Hindlimb muscle (tissue), 1 donor: ENCODE results near the gene PACC1. TPM values are rescaled to one million over a fixed set of nuclear protein-coding genes. Genes with fewer than 3 reads are reported as not detected.
A peak's percentile ranks its signal among the peaks of the same experiment; 100 is the strongest.
"Not testable (repeated sequence)": the region's sequence is repeated elsewhere in the genome, so short reads cannot be mapped to it uniquely, and the experiment has no call there.

ENCODE experiments used
- DNase-seq: peaks from one replicate; pipeline ENCODE4 v3.0.0-alpha.2; 2013
- polyA plus RNA-seq: library from polyadenylated mRNA; unstranded; fragments of 120-200 nt; gene quantifications from one replicate; pipeline ENCODE4 v1.2.1, GENCODE V29; 2013; ENCODE audit not compliant: insufficient read length

The PACC1 gene
- polyA plus RNA-seq, 1 donor, result 6.5 TPM

- DNase-seq, result not testable (repeated sequence)
Observed at GRCh38 chr1:212395678-212396437, 18.8 kb downstream of the PACC1 start.

DNA sequence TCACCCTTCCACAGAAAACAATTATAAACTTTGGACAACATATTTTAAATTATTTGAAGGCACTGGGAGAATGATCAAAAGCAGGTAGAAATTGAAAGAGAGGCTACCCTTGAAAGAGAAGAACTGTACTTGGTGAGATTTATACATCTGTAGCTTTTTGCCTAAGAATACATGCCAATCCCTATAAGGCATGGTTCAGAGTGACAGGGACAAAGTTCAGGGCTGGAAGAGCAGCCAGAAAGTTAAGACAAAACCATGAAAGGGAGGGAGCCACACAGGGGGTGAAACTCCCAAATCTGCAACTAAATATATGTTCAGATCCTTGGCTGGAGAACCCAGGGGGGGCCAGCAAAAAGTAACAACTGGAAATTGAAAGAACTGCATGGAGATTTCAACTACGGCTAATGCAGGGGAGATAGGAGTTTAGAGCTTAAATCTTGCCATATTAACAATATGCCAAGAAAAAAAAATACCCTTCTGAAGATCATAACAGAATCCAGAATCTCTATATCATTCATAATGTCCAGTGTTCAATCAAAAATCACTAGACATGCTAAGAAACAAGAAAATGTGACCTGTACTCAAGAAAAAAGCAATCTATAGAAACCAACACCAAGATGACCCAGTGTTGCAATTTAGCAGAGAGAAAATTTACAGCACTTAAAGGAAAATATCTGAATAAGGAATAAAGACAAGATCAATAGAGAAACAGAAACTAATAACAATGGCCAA is 25.5 kb downstream of the PACC1 start:
- no peak for DNase-seq

- no peak for DNase-seq
Observed at GRCh38 chr1:212386029-212386428, 28.7 kb downstream of the PACC1 start.

DNA sequence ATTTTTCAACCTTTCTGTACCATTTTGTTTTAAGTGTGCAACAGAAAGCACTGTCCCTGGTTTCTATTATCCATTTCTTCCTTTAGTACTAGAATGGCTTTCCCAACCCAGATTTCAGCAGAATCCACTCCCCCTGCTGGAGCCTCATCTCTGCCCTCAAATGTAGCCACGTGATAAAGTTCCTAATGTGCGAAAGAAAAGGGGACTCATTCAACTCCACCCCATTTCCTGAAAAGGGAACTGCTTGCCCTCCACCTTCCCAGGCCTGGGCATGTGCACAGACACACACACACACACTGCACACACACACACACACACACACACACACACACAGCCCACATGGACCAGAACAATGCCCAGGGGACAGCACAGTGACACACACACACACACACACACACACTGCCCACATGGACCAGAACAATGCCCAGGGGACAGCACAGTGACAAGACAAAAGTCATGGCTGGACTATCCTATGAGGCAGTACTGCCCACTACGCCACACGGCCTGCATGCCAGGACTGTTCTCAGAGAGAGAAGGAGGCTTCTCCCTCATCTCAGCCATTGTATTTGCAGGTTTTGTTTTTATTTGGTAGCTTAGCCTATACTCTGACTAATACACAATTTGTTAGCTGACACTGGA is 33.2 kb downstream of the PACC1 start:
- DNase-seq, result no peak

- no peak for DNase-seq
Observed at GRCh38 chr1:212379366-212379765, 35.3 kb downstream of the PACC1 start.

DNA sequence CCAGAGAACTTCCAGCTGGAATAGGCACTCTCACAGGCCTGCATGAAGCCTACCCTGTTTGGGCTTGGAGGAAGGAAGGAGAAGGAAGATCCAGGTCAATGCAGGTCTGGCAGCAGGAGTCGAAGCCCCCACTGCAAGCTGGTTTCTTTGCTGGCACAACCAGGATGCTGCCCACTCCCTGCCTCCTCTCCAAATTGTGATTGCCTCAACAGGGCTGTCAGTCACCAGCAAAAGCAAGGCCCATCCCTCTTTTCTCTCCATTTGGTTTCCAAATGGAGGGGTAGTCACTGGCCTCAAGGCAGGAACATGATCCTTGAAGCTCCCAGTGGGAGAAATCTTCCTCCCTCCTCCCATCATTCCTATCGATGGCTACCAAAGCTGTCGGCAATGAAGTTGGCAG is 37.0 kb downstream of the PACC1 start:
- DNase-seq, result no peak

DNA sequence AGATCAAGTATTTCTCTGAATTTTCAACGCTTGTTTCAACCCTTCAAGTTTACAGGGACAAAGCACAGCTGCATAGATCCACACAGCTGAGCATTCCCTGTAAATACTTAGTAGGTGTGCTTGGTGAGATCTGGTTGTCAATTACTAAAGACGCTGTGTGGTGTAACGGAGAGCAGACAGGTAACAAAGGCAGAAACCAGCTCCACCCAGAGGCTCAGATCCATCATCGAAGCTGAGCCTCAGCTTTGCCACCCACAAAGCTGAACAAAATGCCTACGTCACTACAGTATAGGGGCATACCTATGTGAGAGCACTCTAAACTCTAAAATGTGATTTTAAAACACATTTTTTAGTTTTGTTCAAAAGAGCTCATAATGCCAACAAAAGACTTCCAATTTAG is 38.7 kb downstream of the PACC1 start:
- no peak for DNase-seq

GRCh38 chr1:212368073-212368484 is 46.6 kb downstream of the PACC1 start:
- DNase-seq, result peak; percentile 25

- no peak for DNase-seq
Observed at GRCh38 chr1:212367474-212368072, 47.1 kb downstream of the PACC1 start.

DNA sequence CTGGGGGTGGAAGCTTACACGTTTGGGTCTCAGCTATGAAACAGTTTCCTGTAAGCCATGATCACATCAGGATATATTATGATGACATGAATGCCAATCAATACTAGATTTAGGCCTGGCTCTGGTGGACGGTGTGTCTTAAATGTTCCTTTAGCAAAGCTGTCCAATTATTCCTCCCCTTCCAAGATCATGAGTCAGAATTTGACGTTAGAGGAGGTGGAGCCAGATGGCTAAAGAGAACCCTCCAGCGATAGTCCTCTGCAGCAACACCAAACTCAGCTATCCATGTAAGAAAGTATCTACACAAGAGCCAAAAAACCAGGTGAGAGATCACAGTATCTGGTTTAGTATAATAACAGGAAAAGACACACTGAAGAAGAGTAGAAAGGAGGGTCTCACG is 47.8 kb downstream of the PACC1 start:
- no peak for DNase-seq

- no peak for DNase-seq
Observed at GRCh38 chr1:212364985-212365384, 49.7 kb downstream of the PACC1 start.

GRCh38 chr1:212359794-212360479 is 54.7 kb downstream of the PACC1 start:
- DNase-seq, result no peak

DNA sequence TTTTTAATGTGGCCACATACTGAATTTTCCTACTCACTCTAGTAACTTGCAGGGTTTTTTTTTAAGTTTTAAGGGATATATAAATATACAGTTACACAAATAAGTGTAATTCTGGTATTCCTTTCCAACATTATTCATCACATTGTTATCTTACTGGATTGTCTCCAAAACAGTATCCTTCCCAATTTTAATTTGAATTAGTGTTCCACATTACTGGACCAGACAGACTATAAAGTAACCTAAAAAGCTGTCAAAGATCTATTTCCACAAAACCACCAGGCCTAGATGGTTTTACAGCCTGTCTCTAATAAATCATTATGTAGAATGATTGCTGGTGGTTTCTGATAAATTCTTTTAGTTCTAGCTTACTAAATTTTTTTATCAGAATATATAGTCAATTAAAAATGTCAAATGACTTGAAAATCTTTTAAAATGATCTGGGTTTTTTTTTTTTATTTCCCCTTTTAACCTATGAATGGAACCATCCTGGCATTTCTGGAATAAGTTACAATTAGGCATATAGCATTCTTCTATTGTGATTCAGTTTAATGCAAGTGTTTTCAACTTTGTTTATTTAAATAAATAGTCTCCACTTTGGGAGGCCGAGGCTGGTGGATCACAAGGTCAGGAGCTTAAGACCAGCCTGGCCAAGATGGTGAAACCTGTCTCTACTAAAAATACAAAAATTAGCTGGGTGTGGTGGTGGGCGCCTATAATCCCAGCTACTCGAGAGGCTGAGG is 59.3 kb downstream of the PACC1 start:
- DNase-seq, result no peak

GRCh38 chr1:212354464-212354863 is 60.2 kb downstream of the PACC1 start:
- no peak for DNase-seq

- no peak for DNase-seq
Observed at GRCh38 chr1:212353181-212353580, 61.5 kb downstream of the PACC1 start.

DNA sequence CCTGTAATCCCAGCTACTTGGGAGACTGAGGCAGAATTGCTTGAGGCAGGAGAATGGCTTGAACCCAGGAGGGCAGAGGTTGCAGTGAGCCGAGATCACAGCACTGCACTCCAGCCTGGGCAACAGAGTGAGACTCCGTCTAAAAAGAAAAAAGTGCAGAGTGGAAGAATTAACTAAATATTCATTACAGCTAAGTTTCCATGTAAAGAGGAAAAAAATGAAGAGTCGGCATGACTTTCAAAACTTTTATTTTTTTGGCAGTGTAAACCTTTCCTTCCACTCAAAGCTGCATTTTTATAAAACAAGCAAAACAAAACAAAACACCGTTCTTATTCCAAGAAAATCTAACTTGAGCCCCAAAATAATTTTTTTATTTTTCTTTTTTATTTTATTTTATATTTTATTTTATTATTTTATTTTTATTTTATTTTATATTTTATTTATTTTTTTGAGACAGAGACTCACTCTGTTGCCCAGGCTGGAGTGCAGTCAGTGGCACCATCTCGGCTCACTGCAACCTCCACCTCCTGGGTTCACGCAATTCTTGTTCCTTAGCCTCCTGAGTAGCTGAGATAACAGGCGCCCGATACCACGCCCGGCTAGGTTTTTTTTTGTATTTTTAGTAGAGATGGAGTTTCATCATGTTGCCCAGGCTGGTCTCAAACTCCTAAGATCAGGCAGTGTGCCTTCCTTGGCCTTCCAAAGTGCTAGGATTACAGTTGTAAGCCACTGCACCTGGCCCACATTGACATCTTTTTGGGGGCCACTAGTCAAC is 62.9 kb downstream of the PACC1 start:
- no peak for DNase-seq

DNA sequence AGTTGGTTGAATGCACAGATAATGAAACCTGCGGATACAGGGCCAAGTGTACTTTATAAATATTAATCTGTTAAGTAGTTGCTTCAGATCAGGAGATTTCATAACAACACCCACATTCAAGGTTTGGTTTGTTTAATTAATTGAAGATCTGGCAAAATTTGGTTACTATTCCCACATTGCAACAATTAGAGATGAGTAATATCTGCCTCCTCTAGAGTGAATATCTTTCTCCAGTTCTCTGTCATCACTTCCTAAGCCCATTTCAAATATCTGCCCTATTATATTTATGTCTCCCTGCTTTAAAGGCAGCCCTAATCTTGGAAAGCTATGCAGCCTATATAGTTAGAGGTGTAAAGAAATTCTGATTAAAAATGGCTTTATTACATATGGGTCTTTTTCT is 68.1 kb downstream of the PACC1 start:
- no peak for DNase-seq

DNA sequence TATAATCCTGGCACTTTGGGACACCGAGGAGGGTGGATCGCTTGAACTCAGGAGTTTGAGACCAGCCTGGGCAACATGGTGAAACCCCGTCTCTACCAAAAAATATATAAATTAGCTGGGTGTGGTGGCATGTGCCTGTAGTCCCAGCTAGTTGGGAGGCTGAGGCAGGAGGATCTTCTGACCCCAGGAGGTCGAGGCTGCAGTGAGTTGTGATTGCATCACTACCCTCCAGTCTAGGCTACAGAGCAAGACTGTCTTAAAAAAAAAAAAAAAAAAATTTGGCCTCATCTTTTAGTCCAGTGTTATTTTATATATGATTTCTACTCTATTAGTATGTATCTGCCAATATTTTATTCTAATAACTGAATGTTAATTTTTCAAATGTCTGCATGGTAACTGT is 69.8 kb downstream of the PACC1 start:
- no peak for DNase-seq

DNA sequence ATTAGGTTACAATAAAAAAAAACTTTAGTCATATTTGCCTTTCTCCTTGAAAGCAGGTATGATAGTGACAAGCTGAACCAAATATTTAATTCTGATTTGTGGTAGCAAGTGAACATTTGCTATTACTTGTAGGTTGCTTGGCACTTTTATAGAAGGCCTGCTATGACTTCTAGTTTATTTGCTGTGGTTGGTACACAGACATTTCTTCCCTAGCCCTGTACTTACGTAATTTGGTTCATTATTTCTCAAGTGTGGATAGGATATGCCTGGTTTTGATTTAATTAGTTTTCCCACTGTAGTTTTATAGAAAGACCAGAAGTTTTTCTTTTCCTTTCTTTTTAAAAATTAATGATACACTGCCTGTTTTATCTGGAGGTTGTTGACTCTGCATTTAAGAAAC is 73.6 kb downstream of the PACC1 start:
- no peak for DNase-seq

DNA sequence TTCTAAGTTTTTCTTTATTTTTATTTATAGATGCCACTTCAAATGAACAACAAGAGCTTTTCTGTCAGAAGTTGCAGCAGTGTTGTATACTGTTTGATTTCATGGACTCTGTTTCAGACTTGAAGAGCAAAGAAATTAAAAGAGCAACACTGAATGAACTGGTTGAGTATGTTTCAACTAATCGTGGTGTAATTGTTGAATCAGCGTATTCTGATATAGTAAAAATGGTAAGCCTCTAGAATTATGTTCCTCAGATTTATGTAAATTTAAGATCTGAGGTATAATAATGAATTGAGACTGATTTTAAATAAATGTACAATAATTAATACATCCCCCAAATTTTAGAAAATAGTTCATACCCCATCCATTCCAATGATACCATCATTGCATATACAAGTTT is 85.6 kb downstream of the PACC1 start:
- DNase-seq, result no peak

DNA sequence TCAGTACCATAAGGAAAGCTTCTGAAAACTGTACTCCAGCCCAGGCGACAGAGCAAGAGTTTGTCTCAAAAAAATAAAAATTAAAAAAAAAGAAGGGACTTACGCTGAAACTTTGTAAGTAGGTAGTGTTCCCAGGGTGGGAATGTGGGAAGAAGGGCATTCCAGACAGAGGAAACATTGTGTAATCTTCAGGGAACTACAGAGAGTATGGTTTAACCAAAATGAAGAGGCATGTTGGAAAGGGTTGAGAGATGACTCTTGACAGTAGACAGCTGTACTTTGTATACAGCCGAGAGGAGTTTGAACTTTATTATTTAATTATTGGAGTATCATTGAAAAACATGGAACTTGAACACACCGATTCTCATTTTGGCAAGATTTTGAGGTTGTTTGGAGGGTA is 86.4 kb downstream of the PACC1 start:
- no peak for DNase-seq
